Left kidney (tissue), 2 donors: ENCODE measurements around the gene ACOT11. TPM values are rescaled to one million over a fixed set of nuclear protein-coding genes. Genes with fewer than 3 reads are reported as not detected.

Experiments used
- DNase-seq: peaks from one replicate; pipeline ENCODE4 v3.0.0-alpha.2; 2013
- polyA plus RNA-seq: library from polyadenylated mRNA; unstranded; fragments of 120-200 nt; gene quantifications from one replicate; pipeline ENCODE4 v1.2.1, GENCODE V29; 2013; ENCODE audit not compliant: insufficient read length

Gene ACOT11
- polyA plus RNA-seq, 1 donor, result 13.6 TPM

DNA sequence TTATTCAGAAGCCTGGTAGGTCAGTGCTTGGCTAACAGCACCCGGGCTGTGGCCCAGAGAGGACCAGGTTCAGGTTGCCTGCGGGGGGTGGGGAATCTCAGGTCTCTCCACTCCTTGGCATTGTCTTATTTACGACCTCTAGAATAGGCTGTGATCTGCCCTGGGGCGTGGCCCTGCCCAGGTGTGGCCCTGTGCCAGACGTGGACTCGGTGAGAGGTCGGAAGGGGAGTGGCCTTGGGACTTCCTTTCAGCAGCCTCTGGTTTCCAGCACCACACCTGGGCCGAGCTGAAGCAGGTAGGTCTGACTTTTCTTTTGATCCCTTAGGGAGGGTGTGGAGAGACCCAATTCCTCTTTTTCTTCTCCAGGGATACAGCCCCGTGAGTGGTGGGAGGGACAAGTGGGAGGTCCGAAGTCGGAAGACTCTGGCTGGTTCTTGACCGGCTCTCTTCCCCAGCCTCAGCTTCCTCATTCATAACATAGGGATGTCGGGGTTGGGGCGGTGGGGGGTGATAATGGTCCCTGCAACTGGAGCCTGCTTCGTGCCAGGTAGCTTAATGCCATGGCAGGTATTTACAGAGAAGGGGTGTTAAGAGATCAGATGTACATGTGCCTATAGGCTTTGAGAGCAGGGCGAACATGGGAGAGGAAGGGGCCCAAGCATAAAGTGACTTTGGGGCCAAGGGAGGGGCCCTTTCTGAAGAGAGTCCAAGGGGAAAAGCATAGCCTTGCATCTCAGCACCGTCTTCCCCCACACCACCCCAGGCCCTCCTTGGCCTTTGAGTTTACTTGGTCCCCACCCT is 16.5 kb downstream of the ACOT11 start:
- DNase-seq, result no peak

DNA sequence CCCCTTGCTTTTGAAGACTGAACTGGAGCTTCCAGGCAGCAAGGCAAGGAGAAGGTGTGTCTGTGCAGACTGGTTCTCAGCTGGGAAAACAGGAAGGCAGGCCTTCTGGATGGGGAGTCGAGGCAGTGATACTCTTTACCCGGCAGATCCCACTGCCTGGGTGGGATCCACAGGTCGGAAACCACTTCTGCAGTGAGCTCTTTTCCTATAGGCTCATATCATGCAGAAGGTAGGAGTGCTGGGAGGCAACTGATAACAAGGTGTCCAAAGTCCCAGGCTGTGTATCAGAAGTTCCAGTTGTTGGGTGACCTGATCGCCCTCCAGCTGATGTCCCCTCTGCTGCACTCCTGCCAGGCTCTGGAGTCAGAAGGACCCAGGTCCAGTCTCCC is 17.1 kb downstream of the ACOT11 start:
- no peak for DNase-seq

DNA sequence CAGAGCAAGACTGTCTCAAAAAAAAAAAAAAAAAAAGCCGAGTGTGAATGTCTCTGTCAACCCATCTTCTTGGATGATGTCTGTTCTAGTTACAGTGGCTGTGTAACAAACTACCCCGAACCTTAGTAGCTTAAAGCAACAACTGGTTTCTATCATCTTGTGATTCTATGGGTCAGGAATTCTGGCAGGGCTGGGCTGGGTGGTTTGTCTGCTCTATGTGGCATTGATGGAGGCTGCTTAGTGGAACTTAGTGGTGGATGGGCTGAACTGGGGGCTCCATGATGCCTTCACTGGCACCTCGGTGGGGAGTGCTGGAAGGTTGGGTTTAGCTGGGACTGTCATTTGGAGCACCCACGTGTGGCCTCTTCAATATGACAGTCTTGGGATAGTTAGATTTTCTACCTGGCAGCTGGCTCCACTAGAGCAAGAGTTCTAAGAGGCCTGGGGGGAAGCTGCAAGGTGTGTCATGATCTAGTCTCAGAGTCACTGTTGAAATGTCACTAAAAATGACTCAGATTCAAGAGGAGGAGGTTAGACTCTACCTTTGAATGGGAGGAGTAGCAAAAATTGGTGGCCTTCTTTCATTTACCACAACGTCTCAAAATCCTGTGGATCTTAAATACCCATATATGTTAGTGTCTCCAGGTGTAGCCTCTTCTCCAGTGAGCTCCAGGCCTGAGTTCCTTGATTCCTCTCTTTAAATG is 18.6 kb downstream of the ACOT11 start:
- no peak for DNase-seq

DNA sequence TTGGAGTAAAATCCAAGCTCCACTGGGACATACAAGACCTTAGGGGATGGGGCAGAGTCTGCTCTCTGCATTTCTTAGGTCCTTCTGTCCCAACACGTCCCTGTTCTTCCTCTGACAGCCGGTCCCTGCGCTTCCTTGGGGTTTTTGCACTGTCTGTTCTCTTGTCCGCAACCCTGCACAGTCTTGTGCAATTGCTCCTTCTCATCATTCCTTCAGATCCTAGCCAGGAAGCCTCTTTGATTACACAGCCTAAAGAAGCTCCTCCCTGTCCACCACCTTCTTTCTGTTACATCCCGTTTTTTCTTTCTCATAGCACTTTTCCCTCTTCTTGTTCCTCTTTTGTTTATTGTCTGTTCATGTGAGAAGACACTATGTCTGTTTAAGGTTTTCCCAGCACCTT is 19.9 kb downstream of the ACOT11 start:
- no peak for DNase-seq

DNA sequence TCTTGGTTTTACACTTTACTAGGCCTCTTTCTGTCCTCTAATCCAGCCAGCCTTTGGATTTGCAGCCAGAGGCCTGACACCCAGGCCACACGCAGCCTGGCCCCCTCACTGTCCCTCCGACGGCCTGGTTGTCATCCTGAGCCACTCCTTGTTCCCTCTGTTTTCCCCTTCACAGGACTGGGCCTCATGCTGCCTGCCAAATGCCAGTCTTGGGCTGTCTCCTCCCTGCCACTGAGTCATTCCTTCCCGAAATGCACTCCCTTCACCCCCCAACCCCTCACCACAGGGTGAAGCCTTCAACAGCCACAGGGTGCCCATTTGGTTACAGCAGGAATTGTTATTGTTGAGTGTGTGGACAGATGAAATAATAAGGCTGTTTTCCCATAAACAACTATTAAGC is 21.3 kb downstream of the ACOT11 start:
- no peak for DNase-seq

DNA sequence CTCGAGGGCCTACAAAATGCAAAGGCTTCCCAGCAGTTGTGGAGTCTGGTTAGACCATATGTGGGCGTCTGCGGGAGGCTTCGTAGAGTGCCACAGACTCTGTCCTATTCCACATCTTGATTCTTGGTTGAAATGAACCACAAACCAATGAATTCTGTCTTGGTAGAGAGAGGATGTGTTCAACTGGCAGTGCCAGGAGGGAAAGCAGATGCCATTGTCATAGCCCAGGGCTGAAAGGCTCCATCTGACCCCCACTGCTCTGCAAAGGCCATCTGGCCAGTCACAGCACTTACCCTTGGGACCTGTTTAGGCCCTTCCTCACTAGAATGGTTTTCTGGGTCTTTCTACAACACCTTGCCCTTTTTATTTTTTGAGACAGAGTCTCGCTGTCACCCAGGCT is 22.1 kb downstream of the ACOT11 start:
- no peak for DNase-seq

DNA sequence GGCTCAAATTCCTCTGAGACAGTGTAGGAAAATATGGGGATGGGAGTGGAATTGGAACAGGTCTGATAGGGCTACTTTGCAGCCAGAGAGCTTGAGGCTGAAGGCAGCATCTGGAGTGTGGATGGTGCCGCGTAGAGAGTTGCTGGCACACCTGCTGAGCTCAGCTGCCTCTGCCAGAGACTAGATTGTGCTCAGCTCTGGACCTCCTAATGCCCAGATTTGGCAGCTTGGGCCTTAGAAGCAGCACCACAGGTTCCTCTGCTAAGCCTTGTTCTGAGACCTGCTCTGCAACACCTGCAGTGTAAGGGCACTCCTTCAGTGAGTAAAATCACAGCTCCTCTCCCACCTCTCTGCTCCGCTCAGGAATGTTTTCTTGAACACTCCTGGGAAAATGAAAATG is 23.3 kb downstream of the ACOT11 start:
- DNase-seq, result no peak

DNA sequence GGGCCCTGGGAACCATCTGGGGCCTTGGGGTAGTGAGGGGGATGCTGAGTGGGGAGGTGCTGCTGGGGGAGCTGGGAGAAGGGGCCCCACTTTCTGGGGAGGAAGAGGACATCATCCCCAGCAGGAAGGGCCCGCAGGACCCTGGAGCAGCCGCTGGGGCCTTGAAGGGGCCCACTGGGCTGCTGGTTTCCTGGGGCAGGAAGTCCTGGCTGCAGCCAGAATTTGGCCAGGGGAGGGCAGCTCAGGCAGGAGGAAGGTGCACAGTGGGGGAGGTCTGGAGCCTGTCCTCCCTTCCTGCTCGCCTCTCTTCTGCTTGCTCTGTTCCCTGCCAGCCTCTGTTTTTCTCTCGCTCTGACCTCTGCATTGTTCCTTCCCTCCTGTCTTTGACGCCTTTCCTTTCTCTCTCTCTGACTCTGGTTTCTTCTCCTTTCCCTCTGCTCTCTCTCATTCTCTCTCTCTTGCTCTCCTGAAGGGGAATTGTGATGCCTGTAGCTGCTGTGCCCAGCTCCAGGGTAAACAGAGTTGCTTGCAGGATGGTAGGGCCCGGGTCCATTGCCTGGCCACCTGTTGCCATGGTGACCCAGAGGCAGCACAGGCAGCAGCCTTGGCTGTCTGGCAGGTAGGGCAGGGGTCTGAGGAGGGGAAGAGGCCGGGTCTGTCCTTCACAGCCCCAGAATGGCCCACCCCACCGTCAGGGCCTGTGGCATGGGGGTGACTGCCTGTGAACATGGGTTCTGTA is 23.9 kb downstream of the ACOT11 start:
- DNase-seq, result no peak

DNA sequence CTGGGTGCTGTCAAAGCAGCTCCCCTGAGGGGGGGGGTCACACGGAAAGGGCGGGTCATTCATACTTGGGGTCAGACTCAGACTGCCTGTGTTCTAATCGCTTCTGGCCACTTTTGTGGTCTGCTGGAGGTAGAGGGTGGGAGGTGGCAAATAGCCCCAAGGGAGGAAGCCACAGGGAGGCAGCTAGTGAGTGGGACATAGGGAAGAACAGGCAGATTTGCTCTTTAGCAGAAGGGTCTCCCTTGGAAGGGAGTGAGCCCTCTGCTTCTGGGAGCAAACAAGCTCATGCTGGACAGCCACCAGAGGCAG is 24.5 kb downstream of the ACOT11 start:
- DNase-seq, result no peak

DNA sequence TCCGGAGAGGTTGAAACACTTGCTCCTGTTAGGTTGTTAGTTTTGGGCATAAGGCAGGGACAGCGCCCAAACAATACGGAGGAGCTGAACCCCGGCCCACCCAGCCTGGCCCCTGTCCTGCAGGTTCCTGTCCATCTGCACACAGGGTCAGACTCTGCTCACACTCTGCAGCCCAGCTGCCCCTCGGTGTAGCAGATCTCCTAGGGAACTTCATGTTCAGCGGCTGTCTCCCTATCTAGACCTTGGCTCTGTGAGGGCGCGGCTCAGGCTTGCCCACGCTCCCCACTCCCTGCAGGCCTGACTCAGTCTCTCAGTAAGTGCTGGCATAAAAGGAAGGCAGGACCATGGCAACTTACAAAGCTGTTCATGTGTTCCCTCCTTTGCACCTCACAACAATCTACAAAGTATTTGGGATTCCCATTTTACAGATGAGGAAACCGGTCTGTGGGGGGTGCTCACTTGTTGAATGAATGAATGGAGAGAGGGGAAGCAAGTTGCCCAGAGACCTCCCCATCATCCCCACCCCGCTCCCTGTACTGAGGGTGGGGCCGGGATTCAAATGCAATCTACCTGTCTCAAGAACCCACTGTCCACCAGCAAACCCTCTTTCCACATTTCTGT is 26.2 kb downstream of the ACOT11 start:
- no peak for DNase-seq

DNA sequence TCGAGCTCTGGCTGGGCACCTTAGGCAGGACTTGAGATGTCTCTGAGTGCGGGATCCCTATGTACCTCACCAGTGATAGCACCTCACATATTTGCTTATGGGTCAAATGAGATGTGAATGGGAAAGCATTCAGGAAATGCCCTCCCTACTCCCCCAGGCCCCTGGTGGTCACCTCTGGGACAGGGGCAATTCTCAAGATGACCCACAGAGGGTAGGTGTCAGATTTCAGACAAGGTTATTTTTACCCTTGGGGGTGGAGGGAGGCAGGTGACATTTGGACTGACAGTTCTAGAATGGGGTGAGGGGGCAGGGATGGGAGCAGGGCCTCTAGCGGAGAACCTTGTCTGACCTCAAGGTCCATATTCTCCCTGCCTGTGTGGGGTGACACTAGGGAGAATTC is 27.1 kb downstream of the ACOT11 start:
- no peak for DNase-seq

DNA sequence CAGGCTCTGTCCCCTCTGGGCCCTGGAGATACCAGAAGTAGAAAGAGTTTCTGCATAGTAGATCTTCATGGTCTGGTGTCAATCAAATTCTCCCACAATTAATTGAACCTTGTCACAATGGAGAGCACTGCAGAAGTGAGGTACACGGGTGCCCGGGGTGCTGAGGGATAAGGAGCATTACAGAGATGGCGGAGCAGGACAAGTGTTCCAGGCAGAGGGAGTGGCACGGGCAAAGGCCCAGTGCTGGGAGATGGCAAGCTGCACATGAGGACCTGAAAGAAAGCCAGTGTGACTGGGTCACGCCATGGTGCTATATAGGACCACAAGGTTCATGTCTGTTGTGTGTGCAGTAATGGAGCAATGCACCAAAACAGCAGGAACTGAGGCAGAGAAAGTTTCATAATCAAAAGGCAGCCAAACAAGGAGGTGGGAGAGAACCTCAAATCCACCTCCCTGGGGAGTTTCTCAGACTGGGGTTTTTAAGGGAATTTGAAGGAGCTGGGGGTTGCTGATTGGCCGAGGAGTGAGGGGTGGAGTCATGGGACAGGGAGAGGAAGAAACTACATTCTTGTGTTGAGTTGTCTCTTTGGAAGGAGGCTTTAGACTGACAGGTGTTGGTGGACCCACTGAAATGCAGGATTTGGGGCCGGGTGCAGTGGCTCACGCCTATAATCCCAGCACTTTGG is 27.7 kb downstream of the ACOT11 start:
- DNase-seq, result no peak

DNA sequence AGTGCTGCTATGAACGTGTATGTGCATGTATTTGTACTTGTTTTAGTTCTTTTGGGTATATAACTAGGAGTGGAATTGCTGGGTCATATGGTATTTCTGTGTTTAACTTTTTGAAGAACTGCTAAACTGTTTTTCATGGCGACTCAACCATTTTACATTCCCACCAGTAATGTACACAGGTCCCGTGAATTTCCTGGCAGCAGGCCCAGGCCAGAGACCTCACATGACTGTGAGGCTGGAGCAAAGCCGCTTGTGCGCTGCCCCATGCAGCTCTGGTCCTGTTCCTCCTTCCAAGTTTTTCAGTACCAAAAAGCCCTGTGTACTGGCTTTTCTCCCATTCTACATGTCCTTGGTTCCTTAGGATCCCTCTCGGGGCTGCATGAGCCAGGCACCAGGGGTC is 29.6 kb downstream of the ACOT11 start:
- DNase-seq, result no peak

DNA sequence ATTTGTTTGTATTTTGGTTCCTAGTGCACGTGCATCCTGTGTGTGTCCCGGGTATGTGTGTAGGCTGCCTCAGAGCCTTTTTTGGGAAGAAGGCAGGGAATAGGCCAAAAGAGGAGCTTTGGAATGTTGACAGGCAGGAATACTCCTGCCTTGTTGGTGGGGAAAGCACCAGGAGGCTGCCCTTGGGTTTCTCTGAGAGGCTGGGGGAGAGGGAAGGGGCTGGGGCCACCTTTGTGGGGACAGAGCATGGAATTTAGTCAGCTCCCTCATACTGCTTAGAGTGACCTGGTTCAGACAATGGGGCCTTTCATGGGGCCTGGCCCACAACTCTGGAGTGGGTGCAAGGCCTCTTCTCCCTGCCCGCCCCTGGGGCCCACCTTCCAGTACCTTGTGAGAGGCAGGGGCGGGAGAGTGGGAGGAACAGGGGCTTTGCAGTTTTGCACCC is 31.3 kb downstream of the ACOT11 start:
- no peak for DNase-seq

DNA sequence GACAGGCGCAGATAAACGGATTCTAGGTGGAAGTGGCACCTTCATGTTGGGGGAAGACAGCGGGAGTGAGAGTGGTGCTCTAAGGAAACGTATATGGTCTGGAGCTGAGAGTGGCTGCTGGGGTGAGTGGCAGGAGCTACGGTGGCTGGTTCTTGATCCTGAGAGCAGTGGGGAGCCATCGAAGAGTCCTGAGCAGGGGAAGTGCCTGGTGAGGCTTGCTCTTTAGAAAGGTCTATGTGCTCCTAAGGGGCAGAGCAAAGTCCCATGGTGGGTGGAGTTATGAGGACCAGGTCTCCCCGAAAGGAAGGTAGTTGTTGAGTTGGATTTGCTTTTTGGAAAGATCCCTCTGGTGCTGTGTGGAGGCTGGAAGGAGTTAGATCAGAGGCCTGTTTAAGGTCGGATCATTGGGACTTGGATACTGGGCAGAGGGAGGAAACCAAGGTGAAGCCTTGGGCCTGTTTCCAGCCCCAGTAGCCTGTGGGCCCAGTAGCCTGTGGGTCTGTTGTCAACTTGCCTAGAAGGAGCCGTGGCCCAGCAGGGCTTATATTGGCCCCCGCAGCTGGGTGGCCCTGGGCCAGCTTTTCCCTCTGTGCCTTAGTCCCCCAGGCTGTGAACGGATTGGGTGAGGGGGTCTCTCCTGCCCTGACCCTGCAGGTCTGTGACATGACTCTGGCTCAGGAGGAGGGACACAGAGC is 33.0 kb downstream of the ACOT11 start:
- no peak for DNase-seq

DNA sequence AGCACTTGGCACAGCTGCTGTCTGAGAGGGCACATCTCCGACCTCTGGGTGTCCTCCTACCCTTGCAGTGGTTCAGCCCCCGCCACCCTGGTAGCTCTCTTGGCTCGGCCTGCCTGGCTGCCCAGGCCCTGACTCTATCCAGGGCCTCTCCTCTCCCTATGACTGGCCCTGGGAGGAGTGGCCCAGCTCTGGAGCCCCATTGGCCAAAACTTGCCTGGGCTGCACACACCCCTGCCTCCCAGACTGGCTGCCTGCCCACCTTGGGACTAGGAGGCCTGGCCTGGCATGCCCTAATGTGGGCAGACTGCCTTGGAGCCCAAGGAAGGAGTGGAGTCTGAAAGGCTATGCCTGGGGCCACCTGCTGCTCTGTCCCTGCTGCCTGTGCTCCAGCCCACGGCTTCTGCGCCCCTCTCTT is 33.6 kb downstream of the ACOT11 start:
- DNase-seq, result peak; percentile 56

DNA sequence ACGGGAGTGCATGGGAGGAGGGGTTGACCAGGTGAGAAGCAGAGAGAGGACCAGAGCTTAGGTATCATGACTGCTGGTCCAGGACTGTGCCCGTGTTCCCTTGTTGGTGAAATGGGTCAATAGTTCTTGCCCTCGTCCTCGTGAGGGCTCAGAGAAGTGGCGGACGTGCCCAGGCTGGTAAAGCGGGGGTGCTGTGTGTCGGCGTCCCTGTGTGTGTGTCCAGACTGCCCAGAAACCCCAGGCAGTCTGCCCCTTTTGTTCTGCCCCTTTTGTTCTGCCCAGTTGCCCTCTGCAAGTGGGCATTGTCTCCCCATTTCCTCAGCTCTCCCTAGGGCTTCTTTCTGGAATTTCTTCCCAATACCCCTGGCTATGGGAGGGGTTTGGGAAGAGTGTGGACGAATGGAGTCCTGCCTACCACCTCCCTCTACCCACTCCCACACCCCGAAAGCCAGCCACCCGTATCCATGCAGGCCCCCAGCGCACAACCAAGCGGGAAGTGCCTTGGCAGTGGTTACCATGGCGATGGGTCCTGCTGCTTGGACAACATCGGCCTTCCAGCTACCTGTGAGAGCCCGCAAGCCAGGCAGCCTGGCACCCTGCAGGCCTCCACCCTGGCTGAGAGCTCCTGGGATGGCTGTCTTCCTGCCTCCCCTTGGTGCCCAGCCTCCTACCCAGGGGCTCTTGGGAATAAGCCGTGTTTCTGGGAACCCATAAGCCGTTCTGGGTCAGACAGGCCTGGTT is 34.7 kb downstream of the ACOT11 start:
- DNase-seq, result peak; percentile 74

DNA sequence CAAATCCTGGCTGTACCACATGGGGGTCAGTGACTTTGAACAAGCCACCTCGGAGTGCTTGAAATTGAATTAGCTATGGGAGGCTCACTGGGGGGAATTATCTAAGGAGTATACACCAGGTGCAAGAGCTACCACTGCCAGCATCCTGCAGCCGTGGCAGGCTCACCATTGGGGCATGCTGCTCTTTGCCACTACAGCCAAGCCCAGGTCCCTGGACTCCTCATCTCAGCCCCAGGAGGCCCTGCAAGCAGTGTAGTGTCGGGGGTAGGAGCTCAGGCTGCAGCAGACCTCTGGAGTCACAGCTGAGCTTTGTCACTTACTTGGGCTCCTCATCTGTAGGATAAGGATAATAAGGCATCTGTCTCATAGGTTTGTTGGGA is 35.3 kb downstream of the ACOT11 start:
- DNase-seq, result no peak

DNA sequence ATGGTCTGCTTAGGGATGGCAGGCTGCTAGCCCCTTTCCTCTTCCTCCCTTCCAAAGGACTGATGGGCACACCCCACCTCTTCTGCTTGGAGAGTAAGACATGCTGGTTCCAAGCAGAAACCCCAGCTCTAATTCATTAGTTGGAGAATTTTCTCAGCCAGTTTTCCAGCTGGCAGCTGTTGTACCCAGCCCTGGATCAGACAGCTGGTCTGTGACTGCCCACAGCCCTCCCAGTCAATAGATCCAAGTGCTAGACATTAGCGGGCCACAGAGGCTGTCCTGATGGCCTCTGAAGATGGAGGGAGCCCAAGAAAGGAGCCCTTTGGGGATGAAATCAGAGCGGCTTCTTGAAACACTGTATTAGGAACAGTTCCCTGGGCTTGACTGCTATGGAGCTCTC is 35.8 kb downstream of the ACOT11 start:
- DNase-seq, result no peak

DNA sequence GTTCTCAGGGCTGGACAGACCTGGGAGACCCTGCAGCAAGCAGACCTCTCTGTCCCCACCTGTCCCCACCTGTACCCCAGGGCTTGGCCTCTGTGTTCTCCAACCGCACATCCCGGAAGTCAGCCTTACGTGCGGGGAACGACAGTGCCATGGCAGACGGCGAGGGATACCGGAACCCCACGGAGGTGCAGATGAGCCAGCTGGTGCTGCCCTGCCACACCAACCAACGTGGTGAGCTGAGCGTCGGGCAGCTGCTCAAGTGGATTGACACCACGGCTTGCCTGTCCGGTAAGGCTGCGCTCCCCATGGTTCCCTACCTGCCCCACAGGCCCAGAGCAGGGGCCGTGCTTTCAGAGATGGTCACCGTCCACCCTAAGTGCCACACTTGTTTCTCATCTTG is 36.5 kb downstream of the ACOT11 start:
- DNase-seq, result no peak
